HepG2 (cell line): ENCODE measurements around the gene EPDR1. TPM values are rescaled to one million over a fixed set of nuclear protein-coding genes. Genes with fewer than 3 reads are reported as not detected.

ENCODE experiments used
- ATAC-seq: fragments of 200-7000 bp; cut with Tn5 transposase; 3 replicates; pipeline ENCODE4 v1.9.1; 2020; ENCODE audit warnings: mild to moderate bottlenecking, moderate library complexity
- BruUV-seq: library from RNA; stranded (reverse); fragments of 400-500 nt; replicated peaks from 2 replicates; lab custom pipeline; 2021; lab: Mats Ljungman, UMichigan
- CTCF ChIA-PET: fragments of 300-600 bp; formaldehyde crosslinking; extraction: SDS; loops from one replicate; lab custom pipeline; 2021; ENCODE audit warnings: low total read pairs, inconsistent platforms, low intra/inter-chr PET ratio; lab: Yijun Ruan, JAX
- POLR2A ChIA-PET: fragments of 350-600 bp; sonication (Branson Sonifier 250); formaldehyde crosslinking; loops from one replicate; lab custom pipeline; 2020; ENCODE audit warnings: antibody characterized with exemption, inconsistent platforms; lab: Yijun Ruan, JAX
- DNase-seq: peaks from one replicate; pipeline ENCODE4 v3.0.0-alpha.2; 2015; ENCODE audit warnings: low spot score
- FAIRE-seq: peaks from 3 replicates; lab custom pipeline; 2011; peaks lifted over from hg19 to GRCh38; lab: Jason Lieb, UNC
- H2AFZ ChIP-seq: one replicate; pipeline ENCODE4 v1.6.1; 2011; ENCODE audit warnings: low read length, inconsistent platforms
- H3K27ac ChIP-seq: fragments of 300-600 bp; 3 replicates; pipeline ENCODE4 v1.8.0; 2011; ENCODE audit warnings: mixed run types, mild to moderate bottlenecking, mixed read lengths, low read length, inconsistent platforms; ENCODE audit not compliant: insufficient read depth; ENCODE audit errors: extremely low read length
- H3K27me3 ChIP-seq, 2 experiments: fragments of 200-600 bp in 1 of 2; 2 replicates in 1 of 2; 3 replicates in 1 of 2; pipeline versions ENCODE4 v1.6.0 to v1.8.0; 2011; ENCODE audit warnings: low read length in 2 of 2, mild to moderate bottlenecking in 2 of 2, moderate library complexity in 2 of 2, inconsistent platforms in 1 of 2; ENCODE audit not compliant: insufficient read depth in 2 of 2, control insufficient read depth in 1 of 2
- H3K36me3 ChIP-seq, 2 experiments: fragments of 200-600 bp in 1 of 2; replicated peaks in 1 of 2; 2 replicates in 1 of 2; 3 replicates in 1 of 2; pipeline versions ENCODE4 v1.5.1 to v1.8.0; 2011; ENCODE audit warnings: low read length in 2 of 2, inconsistent platforms in 1 of 2; ENCODE audit not compliant: insufficient read depth in 2 of 2, control insufficient read depth in 1 of 2
- H3K4me1 ChIP-seq: 2 replicates; pipeline ENCODE4 v1.5.1; 2012; ENCODE audit warnings: low read length, inconsistent platforms; ENCODE audit not compliant: insufficient read depth
- H3K4me2 ChIP-seq: 2 replicates; pipeline ENCODE4 v1.6.0; 2011; ENCODE audit warnings: low read depth, low read length, inconsistent platforms
- H3K4me3 ChIP-seq, 3 experiments: fragments of 200-600 bp in 1 of 3; sonication (generic), shearing (Covaris generic) in 1 of 3; replicated peaks in 1 of 3; 2 replicates each; pipeline ENCODE4 v1.5.1; 2011 to 2016; ENCODE audit warnings: low read length in 3 of 3, inconsistent platforms in 2 of 3, low read depth in 2 of 3, mild to moderate bottlenecking in 2 of 3, control low read depth in 1 of 3, mixed read lengths in 1 of 3; ENCODE audit not compliant: insufficient read depth in 1 of 3
- H3K79me2 ChIP-seq: one replicate; pipeline ENCODE4 v1.6.1; 2011; ENCODE audit warnings: low read length, inconsistent platforms; ENCODE audit not compliant: insufficient read depth
- H3K9ac ChIP-seq: 2 replicates; pipeline ENCODE4 v1.6.0; 2011; ENCODE audit warnings: mild to moderate bottlenecking, low read depth, low read length, inconsistent platforms; ENCODE audit not compliant: insufficient read depth
- H3K9me3 ChIP-seq: 2 replicates; pipeline ENCODE4 v1.5.1; 2012; ENCODE audit warnings: mild to moderate bottlenecking, low read length
- H4K20me1 ChIP-seq: 2 replicates; pipeline ENCODE4 v1.6.0; 2011; ENCODE audit warnings: inconsistent platforms, mild to moderate bottlenecking, low read length, moderate library complexity; ENCODE audit not compliant: insufficient read depth
- ATF1 ChIP-seq: IDR thresholded peaks from 2 replicates; pipeline ENCODE4 v1.6.1; 2016; ENCODE audit warnings: mild to moderate bottlenecking, control low read depth
- KDM6A ChIP-seq: IDR thresholded peaks from 2 replicates; pipeline ENCODE4 v1.6.1; 2016; ENCODE audit warnings: low read depth
- PAF1 ChIP-seq: IDR thresholded peaks from 2 replicates; pipeline ENCODE4 v1.6.1; 2016; ENCODE audit warnings: missing genetic modification reagents, missing compliant biosample characterization
- PAWR ChIP-seq: sonication (generic); formaldehyde crosslinking; IDR thresholded peaks from 2 replicates; pipeline ENCODE4 v1.4.0; 2020; ENCODE audit warnings: missing genetic modification reagents, mild to moderate bottlenecking, borderline replicate concordance
- PCBP1 ChIP-seq: fragments of 200-400 bp; formaldehyde crosslinking; IDR thresholded peaks from 2 replicates; pipeline ENCODE4 v1.6.1; 2017; ENCODE audit warnings: mild to moderate bottlenecking, low read depth, low read length, borderline replicate concordance
- RCOR2 ChIP-seq: IDR thresholded peaks from 2 replicates; pipeline ENCODE4 v1.6.1; 2016; ENCODE audit warnings: missing biosample characterization, missing genetic modification reagents
- RFXANK ChIP-seq: IDR thresholded peaks from 2 replicates; pipeline ENCODE4 v1.6.1; 2016
- SMARCE1 ChIP-seq: fragments of 450-650 bp; IDR thresholded peaks from 2 replicates; pipeline ENCODE4 v1.6.1; 2017; ENCODE audit warnings: borderline replicate concordance
- ZBTB42 ChIP-seq: sonication (generic); formaldehyde crosslinking; IDR thresholded peaks from 2 replicates; pipeline ENCODE4 v1.5.0; 2020; ENCODE audit warnings: mild to moderate bottlenecking, missing genetic modification reagents
- ZFP62 ChIP-seq: sonication (generic); formaldehyde crosslinking; IDR thresholded peaks from 2 replicates; pipeline ENCODE4 v1.4.0; 2020; ENCODE audit warnings: missing genetic modification reagents
- ZNF343 ChIP-seq: sonication (generic); formaldehyde crosslinking; IDR thresholded peaks from 2 replicates; pipeline ENCODE4 v1.4.0; 2020; ENCODE audit warnings: mild to moderate bottlenecking, missing genetic modification reagents
- ZNF367 ChIP-seq: sonication (generic); formaldehyde crosslinking; IDR thresholded peaks from 2 replicates; pipeline ENCODE4 v1.4.0; 2020; ENCODE audit warnings: missing genetic modification reagents, borderline replicate concordance
- ZNF446 ChIP-seq: sonication (generic); formaldehyde crosslinking; IDR thresholded peaks from 2 replicates; pipeline ENCODE4 v1.5.0; 2020; ENCODE audit warnings: mild to moderate bottlenecking, missing genetic modification reagents
- ZNF549 ChIP-seq: sonication (generic); formaldehyde crosslinking; IDR thresholded peaks from 2 replicates; pipeline ENCODE4 v1.5.0; 2020; ENCODE audit warnings: missing genetic modification reagents
- ZNF616 ChIP-seq: sonication (generic); formaldehyde crosslinking; IDR thresholded peaks from 2 replicates; pipeline ENCODE4 v1.5.0; 2020; ENCODE audit warnings: low read depth, mild to moderate bottlenecking, missing genetic modification reagents
- ZNF724P ChIP-seq: sonication (generic); formaldehyde crosslinking; IDR thresholded peaks from 2 replicates; pipeline ENCODE4 v1.8.0; 2022; ENCODE audit warnings: missing genetic modification reagents, borderline replicate concordance
- WGBS: methylation state at CpG from one replicate; pipeline ENCODE4 v1.1.6; 2017; ENCODE audit warnings: low lambda C conversion rate; 5-methylcytosine and 5-hydroxymethylcytosine counted together
- in situ Hi-C: cut with HindIII; loops from 2 replicates; pipeline ENCODE4 v1.10.0; 2017; ENCODE audit warnings: low pct_unique_long_range_greater_than_20kb; ENCODE audit not compliant: extremely low pct_ligation_motif_present
- intact Hi-C: fragments of 100-400 bp; cut with micrococcal nuclease; formaldehyde crosslinking; loops from one replicate; pipeline ENCODE4 v1.10.0; 2022; ENCODE audit not compliant: unreplicated experiment
- polyA plus RNA-seq, 8 experiments: library from polyadenylated mRNA; depleted of rRNA in 3 of 8; stranded (reverse) in 7 of 8; unstranded in 1 of 8; fragments of >200 nt; fragmentation: Illumina TruSeq in 4 of 8; extraction: Trizol in 4 of 8; gene quantifications; 2 replicates each; pipeline versions ENCODE4 v1.2.1 to v1.2.3, GENCODE V29; 2011 to 2016; ENCODE audit warnings: low read depth in 4 of 8, missing spikeins in 1 of 8, mixed read lengths in 1 of 8; ENCODE audit not compliant: insufficient read depth in 1 of 8
- total RNA-seq, 5 experiments: library from RNA; depleted of rRNA; stranded (reverse); fragments of >200 nt; fragmentation: Illumina TruSeq; extraction: Trizol; gene quantifications; 2 replicates each; pipeline ENCODE4 v1.2.3, GENCODE V29; 2016; ENCODE audit warnings: low read depth in 1 of 5
- TF ChIP-seq, protein P1 (sequence below): sonication (generic); formaldehyde crosslinking; IDR thresholded peaks from 2 replicates; pipeline ENCODE4 v1.5.0; 2020; ENCODE audit warnings: missing genetic modification reagents
- TF ChIP-seq, protein P2 (sequence below): sonication (generic); formaldehyde crosslinking; IDR thresholded peaks from 2 replicates; pipeline ENCODE4 v1.5.0; 2020; ENCODE audit warnings: missing genetic modification reagents
- TF ChIP-seq, protein P3 (sequence below): sonication (generic); formaldehyde crosslinking; IDR thresholded peaks from 2 replicates; pipeline ENCODE4 v1.4.0; 2020; ENCODE audit warnings: mild to moderate bottlenecking, missing genetic modification reagents

The EPDR1 gene
- total and polyA plus RNA-seq, 2 of the 13 experiments (the other 11 are each of a cell fraction or from before 2014, with no cell fraction given): 38.3 to 50.2 TPM

DNA sequence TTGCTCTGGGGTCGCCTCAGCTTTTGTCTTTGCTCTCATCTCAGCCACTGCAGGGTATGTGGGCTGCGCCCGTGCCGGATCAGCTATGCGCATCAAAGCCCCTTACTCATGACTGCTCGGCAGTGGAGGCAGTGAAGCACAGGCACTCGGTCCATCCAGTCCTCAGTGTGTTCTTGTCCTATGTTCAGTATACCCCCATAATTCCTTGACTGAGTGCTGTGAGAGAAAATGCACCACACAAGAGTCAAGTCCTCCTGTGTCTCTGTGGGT lies 27.4 kb downstream of the EPDR1 start:
- ATAC-seq (no peak), DNase-seq (no peak), FAIRE-seq (no peak)
- peaks cover 28% of the 10 kb centered on the region for H3K79me2 ChIP-seq
- H3K36me3 ChIP-seq: peaks cover 4 to 25% of the 10 kb centered on the region in 2 experiments
- POLR2A ChIA-PET: interaction anchor here (1.5 kb wide), 1 partner anchor 31 kb away, joined by 5 read pairs; the partner anchor contains the start of gene SFRP4
- H4K20me1 ChIP-seq: no peaks in the 10 kb centered on the region
- CTCF ChIA-PET: no interaction called here
- no peak for TF ChIP-seq SMARCE1
- no peak for TF ChIP-seq ZFP62 (CRISPR knock-in tag)
- TF ChIP-seq PCBP1: no peak
- no peak for TF ChIP-seq ZNF446
- TF ChIP-seq ZNF343: no peak
- TF ChIP-seq PAF1: no peak
- TF ChIP-seq RFXANK (CRISPR knock-in tag): no peak
- no peak for TF ChIP-seq KDM6A (CRISPR knock-in tag)
- no peak for TF ChIP-seq PAWR (CRISPR knock-in tag)
- TF ChIP-seq, protein P1, sequence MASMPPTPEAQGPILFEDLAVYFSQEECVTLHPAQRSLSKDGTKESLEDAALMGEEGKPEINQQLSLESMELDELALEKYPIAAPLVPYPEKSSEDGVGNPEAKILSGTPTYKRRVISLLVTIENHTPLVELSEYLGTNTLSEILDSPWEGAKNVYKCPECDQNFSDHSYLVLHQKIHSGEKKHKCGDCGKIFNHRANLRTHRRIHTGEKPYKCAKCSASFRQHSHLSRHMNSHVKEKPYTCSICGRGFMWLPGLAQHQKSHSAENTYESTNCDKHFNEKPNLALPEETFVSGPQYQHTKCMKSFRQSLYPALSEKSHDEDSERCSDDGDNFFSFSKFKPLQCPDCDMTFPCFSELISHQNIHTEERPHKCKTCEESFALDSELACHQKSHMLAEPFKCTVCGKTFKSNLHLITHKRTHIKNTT (CRISPR knock-in tag): no peak
- no peak for TF ChIP-seq ZNF616 (CRISPR knock-in tag)
- TF ChIP-seq RCOR2 (CRISPR knock-in tag): no peak
- TF ChIP-seq ZNF724P (CRISPR knock-in tag): no peak
- no peak for TF ChIP-seq ATF1 (CRISPR knock-in tag)
- TF ChIP-seq ZBTB42 (CRISPR knock-in tag): no peak
- TF ChIP-seq ZNF367: no peak
- TF ChIP-seq ZNF549 (CRISPR knock-in tag): no peak
- TF ChIP-seq, protein P2, sequence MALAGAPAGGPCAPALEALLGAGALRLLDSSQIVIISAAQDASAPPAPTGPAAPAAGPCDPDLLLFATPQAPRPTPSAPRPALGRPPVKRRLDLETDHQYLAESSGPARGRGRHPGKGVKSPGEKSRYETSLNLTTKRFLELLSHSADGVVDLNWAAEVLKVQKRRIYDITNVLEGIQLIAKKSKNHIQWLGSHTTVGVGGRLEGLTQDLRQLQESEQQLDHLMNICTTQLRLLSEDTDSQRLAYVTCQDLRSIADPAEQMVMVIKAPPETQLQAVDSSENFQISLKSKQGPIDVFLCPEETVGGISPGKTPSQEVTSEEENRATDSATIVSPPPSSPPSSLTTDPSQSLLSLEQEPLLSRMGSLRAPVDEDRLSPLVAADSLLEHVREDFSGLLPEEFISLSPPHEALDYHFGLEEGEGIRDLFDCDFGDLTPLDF (CRISPR knock-in tag): no peak
- TF ChIP-seq, protein P3, sequence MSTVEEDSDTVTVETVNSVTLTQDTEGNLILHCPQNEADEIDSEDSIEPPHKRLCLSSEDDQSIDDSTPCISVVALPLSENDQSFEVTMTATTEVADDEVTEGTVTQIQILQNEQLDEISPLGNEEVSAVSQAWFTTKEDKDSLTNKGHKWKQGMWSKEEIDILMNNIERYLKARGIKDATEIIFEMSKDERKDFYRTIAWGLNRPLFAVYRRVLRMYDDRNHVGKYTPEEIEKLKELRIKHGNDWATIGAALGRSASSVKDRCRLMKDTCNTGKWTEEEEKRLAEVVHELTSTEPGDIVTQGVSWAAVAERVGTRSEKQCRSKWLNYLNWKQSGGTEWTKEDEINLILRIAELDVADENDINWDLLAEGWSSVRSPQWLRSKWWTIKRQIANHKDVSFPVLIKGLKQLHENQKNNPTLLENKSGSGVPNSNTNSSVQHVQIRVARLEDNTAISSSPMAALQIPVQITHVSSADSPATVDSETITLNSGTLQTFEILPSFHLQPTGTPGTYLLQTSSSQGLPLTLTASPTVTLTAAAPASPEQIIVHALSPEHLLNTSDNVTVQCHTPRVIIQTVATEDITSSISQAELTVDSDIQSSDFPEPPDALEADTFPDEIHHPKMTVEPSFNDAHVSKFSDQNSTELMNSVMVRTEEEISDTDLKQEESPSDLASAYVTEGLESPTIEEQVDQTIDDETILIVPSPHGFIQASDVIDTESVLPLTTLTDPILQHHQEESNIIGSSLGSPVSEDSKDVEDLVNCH (CRISPR knock-in tag): no peak
- no peaks in the 10 kb centered on the region for H3K9me3 ChIP-seq
- no TSS peak for BruUV-seq
- H3K27me3 ChIP-seq: no peaks in the 10 kb centered on the region
- no peak overlapping the region for H2AFZ ChIP-seq
- 100% methylated on average over 1 of the region's 7 CpGs for WGBS
- H3K9ac ChIP-seq: no peak overlapping the region
- in situ Hi-C loops: no loop called here
- no peak overlapping the region for H3K4me3 ChIP-seq
- H3K27ac ChIP-seq: peak overlapping the region; percentile 9
- intact Hi-C loops: no loop called here
- H3K4me2 ChIP-seq: no peak overlapping the region
- H3K4me1 ChIP-seq: peaks cover 36% of the 10 kb centered on the region
